Ascending aorta (tissue), 2 donors: ENCODE results near the gene GPBAR1. TPM values are rescaled to one million over a fixed set of nuclear protein-coding genes. Genes with fewer than 3 reads are reported as not detected.

Experiments
- DNase-seq, 2 donors: peaks; one replicate each; pipeline ENCODE4 v3.0.0-alpha.2; 2019; ENCODE audit warnings: low spot score in 2 of 2
- H3K27ac ChIP-seq, 2 donors: fragments of 200-600 bp; sonication (generic); one replicate each; pipeline ENCODE4 v1.5.1; 2016 to 2017; ENCODE audit warnings: mild to moderate bottlenecking in 1 of 2
- H3K27me3 ChIP-seq: fragments of 200-600 bp; sonication (generic); one replicate; pipeline ENCODE4 v1.5.1; 2017
- H3K36me3 ChIP-seq, 2 donors: fragments of 200-600 bp; sonication (generic); one replicate each; pipeline ENCODE4 v1.5.1; 2016
- H3K4me1 ChIP-seq, 2 donors: fragments of 200-600 bp; sonication (generic); one replicate each; pipeline ENCODE4 v1.5.1; 2016 to 2017; ENCODE audit warnings: mild to moderate bottlenecking in 1 of 2
- H3K4me3 ChIP-seq, 2 donors: fragments of 200-600 bp; sonication (generic); one replicate each; pipeline ENCODE4 v1.5.1; 2016 to 2017; ENCODE audit warnings: mild to moderate bottlenecking in 1 of 2
- H3K9me3 ChIP-seq, 2 donors: fragments of 200-600 bp; sonication (generic); one replicate each; pipeline ENCODE4 v1.5.1; 2016
- intact Hi-C: fragments of 100-400 bp; cut with DNase I; formaldehyde crosslinking; loops from one replicate; pipeline ENCODE4 v1.15.1; 2023
- total RNA-seq: library from RNA; depleted of rRNA; stranded (reverse); fragments of >200 nt; gene quantifications from one replicate; pipeline ENCODE4 v1.1.0, GENCODE V29; 2016
- TF ChIP-seq, protein P1 (sequence below), 3 experiments: fragments of 200-600 bp in 2 of 3; fragments of 450-650 bp in 1 of 3; sonication (generic) in 2 of 3; IDR thresholded peaks; one replicate each; pipeline ENCODE4 v1.5.1; 2016 to 2019; ENCODE audit warnings: antibody characterized with exemption in 3 of 3, mild to moderate bottlenecking in 1 of 3, moderate library complexity in 1 of 3

Gene GPBAR1
- total RNA-seq, 1 donor from 2014 or later = not detected

DNA sequence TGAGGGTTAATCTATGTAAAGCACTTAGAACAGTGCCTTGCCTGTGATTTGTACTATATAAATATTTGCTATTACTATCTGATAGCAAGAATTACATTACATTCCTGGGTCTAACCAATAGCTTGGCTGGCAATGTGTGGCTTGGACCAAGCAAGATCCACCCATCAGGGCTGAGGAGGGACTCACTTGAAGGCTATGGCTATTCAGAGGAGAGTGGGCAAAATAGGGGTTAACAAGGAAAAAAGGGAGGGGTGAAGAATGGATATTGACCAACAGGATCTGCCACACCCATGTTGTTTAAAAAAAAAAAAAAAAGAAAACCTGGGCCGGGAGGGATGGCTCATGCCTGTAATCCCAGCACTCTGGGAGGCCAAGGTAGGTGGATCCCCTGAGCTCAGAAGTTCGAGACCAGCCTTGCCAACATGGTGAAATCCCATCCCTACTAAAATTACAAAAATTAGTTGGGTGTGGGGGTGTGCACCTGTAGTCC is 51.5 kb downstream of the GPBAR1 start:
- intact Hi-C loops = no loop called here
- H3K27me3 ChIP-seq = no peaks in the 10 kb centered on the region
- no peak overlapping the region for H3K4me3 ChIP-seq
- H3K4me1 ChIP-seq = no peaks in the 10 kb centered on the region
- no peaks in the 10 kb centered on the region for H3K9me3 ChIP-seq
- H3K36me3 ChIP-seq = no peaks in the 10 kb centered on the region
- H3K27ac ChIP-seq = no peak overlapping the region
- TF ChIP-seq, protein P1, sequence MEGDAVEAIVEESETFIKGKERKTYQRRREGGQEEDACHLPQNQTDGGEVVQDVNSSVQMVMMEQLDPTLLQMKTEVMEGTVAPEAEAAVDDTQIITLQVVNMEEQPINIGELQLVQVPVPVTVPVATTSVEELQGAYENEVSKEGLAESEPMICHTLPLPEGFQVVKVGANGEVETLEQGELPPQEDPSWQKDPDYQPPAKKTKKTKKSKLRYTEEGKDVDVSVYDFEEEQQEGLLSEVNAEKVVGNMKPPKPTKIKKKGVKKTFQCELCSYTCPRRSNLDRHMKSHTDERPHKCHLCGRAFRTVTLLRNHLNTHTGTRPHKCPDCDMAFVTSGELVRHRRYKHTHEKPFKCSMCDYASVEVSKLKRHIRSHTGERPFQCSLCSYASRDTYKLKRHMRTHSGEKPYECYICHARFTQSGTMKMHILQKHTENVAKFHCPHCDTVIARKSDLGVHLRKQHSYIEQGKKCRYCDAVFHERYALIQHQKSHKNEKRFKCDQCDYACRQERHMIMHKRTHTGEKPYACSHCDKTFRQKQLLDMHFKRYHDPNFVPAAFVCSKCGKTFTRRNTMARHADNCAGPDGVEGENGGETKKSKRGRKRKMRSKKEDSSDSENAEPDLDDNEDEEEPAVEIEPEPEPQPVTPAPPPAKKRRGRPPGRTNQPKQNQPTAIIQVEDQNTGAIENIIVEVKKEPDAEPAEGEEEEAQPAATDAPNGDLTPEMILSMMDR (IDR thresholded peaks at IDR 0.05) = no peak
- no peak for DNase-seq

GRCh38 chr2:218313356-218313755 is 52.5 kb downstream of the GPBAR1 start:
- Histone ChIP-seq H3K9me3 (no peaks in the 10 kb centered on the region), H3K4me1 (no peaks in the 10 kb centered on the region), H3K27me3 (no peaks in the 10 kb centered on the region), H3K36me3 (no peaks in the 10 kb centered on the region), H3K27ac (no peak overlapping the region), H3K4me3 (no peak overlapping the region)
- no peak for DNase-seq
- TF ChIP-seq, protein P1 (IDR thresholded peaks at IDR 0.05) = no peak
- intact Hi-C loops = no loop called here

Other genes with a start within 250 kb of the GPBAR1 start
- gene RUFY4, start 191.8 kb upstream of the GPBAR1 start, total RNA-seq = not detected
- gene CXCR2, start 135.0 kb upstream of the GPBAR1 start, total RNA-seq = not detected
- gene CXCR1, start 94.1 kb upstream of the GPBAR1 start, total RNA-seq = not detected
- 237 TPM for gene ARPC2, start 43.8 kb upstream of the GPBAR1 start, total RNA-seq
- 73.7 TPM for gene AAMP, start 9.1 kb downstream of the GPBAR1 start, total RNA-seq
- 45.8 TPM for gene PNKD, start 9.5 kb downstream of the GPBAR1 start, total RNA-seq
- 320 TPM for gene TMBIM1, start 31.5 kb downstream of the GPBAR1 start, total RNA-seq
- gene CATIP, start 95.8 kb downstream of the GPBAR1 start, total RNA-seq = not detected
- 16.4 TPM for gene SLC11A1, start 121.3 kb downstream of the GPBAR1 start, total RNA-seq
- 144 TPM for gene CTDSP1, start 138.9 kb downstream of the GPBAR1 start, total RNA-seq
- not detected for gene VIL1, start 158.1 kb downstream of the GPBAR1 start, total RNA-seq